A375 (cell line): ENCODE results near the gene P4HA1. TPM values are rescaled to one million over a fixed set of nuclear protein-coding genes. Genes with fewer than 3 reads are reported as not detected.
A peak's percentile ranks its signal among the peaks of the same experiment; 100 is the strongest.

Source experiments
- small RNA-seq: library from RNA; depleted of rRNA; stranded (forward); fragments of <200 nt; gene quantifications from one replicate; pipeline ENCODE3, GENCODE V24; 2014
- total RNA-seq: library from RNA; depleted of rRNA; stranded (reverse); fragments of >200 nt; shearing (Covaris generic); gene quantifications from 2 replicates; pipeline ENCODE4 v1.2.3, GENCODE V29; 2014; rRNA removed

P4HA1 gene
- 34.3 and 40.2 TPM in 2 replicates for total RNA-seq

GRCh38 chr10:73096449-73097304 is at the start of gene P4HA1:
Gene P4HA1, minus strand, starts transcription at chr10:73096866. Its CDS starts 21,983 bp downstream, at chr10:73074883.

GRCh38 chr10:73110345-73110849 is 13.7 kb upstream of the P4HA1 start, which contains the start of gene NUDT13:
Gene NUDT13, plus strand, starts transcription at chr10:73110455. Its CDS starts 3,911 bp downstream, at chr10:73114366.

Small RNA genes within 50 kb of the gene (small RNA-seq; reads per million reads assigned to genes)
- gene RF00019 = not detected
- 0.59 reads per million, percentile 33 among the genes with 10 or more reads in this experiment for gene SNORA11F

Other genes with a start within 250 kb of the P4HA1 start
- not detected in 2 replicates for gene OIT3, start 203.1 kb downstream of the P4HA1 start, total RNA-seq
- gene PLA2G12B, start 142.1 kb downstream of the P4HA1 start, total RNA-seq = not detected in 2 replicates
- 1.3 TPM in 2 replicates for gene NUDT13, start 13.6 kb upstream of the P4HA1 start, total RNA-seq
- 23.3 and 31.3 TPM in 2 replicates for gene ECD, start 71.1 kb upstream of the P4HA1 start, total RNA-seq
- gene FAM149B1, start 71.3 kb upstream of the P4HA1 start, total RNA-seq = 5.9 and 8.1 TPM in 2 replicates
- 51.6 and 54.0 TPM in 2 replicates for gene DNAJC9, start 150.4 kb upstream of the P4HA1 start, total RNA-seq
- gene MRPS16, start 155.8 kb upstream of the P4HA1 start, total RNA-seq = 59.1 and 60.8 TPM in 2 replicates